Subcutaneous adipose tissue (tissue), 4 donors: ENCODE data around the gene SIPA1L3. TPM values are rescaled to one million over a fixed set of nuclear protein-coding genes. Genes with fewer than 3 reads are reported as not detected.

ENCODE experiments used
- total RNA-seq, 4 donors: library from RNA; depleted of rRNA; stranded (reverse); fragments of >200 nt; gene quantifications; one replicate each; pipeline ENCODE4 v1.1.0, GENCODE V29; 2016
- TF ChIP-seq, protein P1 (sequence below): fragments of 450-650 bp; IDR thresholded peaks from one replicate; pipeline ENCODE4 v1.5.1; 2016; ENCODE audit warnings: low read depth, mild to moderate bottlenecking, control low read depth, antibody characterized with exemption, moderate library complexity

Gene SIPA1L3
- total RNA-seq, 4 donors from 2014 or later: 8.2 to 15.3 (median 11.6) TPM

DNA sequence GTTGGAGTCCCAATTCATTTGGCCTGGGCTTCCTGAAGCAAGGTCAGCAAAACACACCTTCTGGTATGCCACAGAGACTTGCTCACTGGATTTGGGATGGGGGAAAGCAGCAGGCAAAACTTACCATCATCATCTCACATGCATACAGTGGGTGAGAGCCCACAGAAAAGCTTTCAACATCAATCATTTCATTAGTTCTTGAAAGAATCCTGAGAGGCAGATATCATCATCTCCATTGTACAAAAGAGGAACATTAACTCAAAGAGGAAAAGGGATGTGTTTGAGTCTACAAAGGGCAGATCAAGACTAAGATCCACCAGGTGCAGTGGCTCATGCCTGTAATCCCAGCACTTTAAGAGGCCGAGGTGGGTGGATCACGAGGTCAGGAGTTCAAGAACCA is 7.0 kb upstream of the SIPA1L3 start:
- TF ChIP-seq, protein P1, sequence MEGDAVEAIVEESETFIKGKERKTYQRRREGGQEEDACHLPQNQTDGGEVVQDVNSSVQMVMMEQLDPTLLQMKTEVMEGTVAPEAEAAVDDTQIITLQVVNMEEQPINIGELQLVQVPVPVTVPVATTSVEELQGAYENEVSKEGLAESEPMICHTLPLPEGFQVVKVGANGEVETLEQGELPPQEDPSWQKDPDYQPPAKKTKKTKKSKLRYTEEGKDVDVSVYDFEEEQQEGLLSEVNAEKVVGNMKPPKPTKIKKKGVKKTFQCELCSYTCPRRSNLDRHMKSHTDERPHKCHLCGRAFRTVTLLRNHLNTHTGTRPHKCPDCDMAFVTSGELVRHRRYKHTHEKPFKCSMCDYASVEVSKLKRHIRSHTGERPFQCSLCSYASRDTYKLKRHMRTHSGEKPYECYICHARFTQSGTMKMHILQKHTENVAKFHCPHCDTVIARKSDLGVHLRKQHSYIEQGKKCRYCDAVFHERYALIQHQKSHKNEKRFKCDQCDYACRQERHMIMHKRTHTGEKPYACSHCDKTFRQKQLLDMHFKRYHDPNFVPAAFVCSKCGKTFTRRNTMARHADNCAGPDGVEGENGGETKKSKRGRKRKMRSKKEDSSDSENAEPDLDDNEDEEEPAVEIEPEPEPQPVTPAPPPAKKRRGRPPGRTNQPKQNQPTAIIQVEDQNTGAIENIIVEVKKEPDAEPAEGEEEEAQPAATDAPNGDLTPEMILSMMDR: no peak

DNA sequence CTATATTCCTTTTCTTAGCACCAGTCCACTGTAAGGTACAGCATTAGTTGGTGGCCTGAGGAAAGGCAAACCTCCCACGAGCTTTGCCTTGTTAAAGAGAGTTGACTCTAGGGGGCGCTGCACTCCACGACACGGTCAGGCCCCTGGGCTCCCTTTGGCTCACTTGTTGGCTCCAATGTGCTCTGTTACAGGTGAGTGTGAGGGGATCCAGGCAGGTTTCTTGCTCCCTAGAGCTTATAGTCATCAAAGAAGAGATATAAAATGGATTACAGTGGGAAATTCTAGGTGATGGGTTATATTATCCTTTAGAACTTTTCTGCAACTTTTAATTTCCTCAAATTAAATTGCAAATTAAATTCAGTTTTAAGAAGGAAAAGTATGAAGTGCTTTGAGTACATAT is 4.3 kb upstream of the SIPA1L3 start:
- TF ChIP-seq, protein P1: no peak

DNA sequence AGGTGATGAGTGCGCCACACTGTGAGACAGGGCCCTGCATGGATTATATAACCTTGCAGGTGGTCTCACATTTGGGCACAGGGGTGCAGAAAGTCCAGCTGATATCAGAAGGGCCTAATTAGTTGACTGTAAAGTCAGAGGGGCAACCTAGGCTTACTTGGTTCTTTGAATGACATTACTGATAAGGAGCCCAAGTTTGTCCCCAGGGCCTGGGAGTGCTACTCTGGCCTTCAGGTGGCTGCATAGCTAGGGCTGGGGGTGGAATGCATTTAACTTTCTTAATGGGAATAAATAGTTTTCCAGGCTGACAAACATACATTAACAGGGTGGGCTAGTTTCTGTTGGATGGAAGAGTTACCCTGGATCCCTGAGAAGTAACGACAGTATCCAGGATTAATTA is 3.9 kb upstream of the SIPA1L3 start:
- TF ChIP-seq, protein P1: no peak

DNA sequence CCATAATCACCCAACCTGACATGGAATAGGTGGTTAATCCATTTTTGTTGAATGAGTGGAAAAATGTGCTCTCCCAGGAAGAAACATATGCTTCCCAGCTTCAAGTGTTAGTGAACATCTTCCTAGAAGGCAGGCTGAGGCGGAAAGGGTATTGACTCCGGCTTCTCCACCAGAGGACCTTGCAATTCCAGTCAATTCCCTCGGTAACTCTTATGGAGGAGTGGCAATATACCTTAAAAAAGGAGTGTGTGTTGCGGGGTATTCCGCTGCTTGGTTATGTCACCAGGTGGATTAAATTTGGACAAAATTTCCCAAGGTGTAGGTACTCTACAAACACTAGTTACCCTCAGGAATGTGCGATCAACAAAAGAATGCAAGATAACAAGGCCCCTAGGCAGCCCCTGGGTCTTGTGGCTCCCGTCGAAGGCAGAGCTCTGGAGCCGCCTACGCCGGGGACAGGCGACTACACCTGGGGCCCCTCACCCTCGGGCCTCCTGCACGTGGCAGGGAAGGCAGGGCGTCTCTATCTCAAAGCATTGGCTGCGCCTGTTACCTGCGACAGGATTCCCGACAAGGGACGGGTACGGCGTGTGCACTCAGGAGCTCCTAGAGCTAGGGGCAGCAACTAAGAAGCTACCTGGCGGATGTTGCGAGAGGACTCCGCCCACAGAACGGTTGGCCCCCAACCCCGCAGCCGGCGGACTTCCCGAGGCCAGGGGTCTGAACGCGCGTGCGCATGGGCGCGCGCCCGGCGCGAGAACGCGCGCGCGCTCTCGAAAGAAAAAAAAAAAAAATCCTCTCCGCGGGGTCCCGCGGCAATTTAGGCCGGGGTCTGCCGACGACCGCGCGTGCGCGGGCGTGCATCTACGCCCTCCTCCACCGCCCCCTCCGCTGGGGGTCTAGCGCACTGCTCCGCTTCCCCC is 801 bp upstream of the SIPA1L3 start, which contains the start of gene WDR87:
Gene WDR87 (minus strand): TSS at position 649 of the 923 bp plus-strand sequence. CDS start 8,355 bp downstream, outside the sequence.
- TF ChIP-seq, protein P1: no peak

DNA sequence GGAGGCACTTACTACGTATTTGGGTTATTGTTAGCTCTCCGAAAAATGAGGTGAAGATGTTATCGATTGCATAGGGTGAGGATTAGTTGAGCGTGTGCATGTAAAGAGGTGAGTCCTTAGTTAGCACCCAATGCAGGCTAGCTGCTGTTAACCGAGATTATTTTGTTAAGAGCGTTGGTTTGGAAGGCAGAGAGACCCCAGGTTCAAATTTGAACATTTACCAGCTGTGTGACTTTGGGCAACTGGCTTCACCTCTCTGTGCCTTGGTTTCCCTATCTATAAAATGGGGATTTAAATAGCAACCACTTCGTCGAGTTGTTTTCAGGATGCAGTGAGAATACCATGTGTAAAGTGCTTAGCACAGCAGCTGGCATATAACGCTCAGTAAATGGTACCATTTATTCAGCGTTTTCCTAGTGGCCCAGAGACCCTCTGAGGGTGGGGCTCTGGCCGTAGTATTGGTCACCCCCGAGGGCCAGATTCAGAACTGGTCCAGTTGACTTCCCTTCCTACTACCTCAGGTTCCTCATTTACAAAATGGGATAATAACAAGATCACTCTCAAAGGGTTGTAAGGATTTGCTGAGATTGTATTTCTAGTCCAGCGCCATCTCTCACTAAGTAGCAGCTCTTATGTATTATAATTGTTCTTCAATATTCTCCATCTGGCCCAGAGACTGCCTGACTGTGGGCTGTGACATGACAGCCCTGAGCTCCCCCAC is 887 bp downstream of the SIPA1L3 start:
- TF ChIP-seq, protein P1: no peak

DNA sequence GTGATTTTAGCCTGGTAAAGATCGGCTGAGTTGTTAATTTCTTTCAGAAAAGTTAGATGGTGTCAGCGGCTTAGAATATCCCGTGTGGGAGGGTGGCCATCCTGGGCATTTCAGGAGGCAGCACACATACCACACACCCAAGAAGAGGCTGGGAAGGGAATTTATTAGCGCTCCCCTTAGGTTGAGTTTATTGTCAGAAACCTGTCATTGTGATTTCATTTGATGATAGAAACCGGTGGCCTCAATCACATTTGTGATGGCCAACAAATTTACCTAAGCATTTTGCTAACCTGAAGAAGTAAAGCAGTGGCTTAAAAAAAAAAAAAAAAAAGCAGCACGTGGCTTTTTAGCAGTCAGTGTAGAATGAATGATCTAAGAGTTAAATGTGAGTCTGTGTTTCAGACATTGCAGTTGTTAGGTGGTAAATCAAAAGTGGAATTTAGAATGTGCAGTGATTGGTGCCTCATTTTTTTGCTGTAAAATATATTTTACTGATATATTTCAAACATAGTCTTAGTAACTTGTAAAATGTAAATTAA is 2.7 kb downstream of the SIPA1L3 start:
- TF ChIP-seq, protein P1: no peak

DNA sequence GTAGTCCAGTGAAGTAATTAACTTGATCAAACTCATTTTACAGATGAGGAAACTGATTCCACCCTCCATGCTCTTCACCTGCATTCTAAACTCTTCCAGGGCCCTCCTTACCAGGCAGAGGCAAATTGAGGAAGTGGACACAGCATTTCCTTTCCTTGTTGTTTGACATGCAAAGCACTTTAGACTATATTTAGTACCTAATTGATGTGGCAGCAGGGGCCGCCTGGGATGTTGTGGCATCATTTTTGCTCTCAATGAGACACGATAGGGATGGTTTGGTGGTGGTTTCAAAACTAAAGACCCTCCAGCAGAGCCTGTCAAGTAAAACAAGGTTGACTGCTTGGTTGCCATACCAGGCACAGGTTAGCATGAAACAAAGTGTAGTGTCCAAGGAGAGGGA is 7.9 kb downstream of the SIPA1L3 start:
- TF ChIP-seq, protein P1: no peak
